Keratinocyte (primary cell): Measurements from ENCODE around the gene ACTN4. TPM values are rescaled to one million over a fixed set of nuclear protein-coding genes. Genes with fewer than 3 reads are reported as not detected.

Source experiments
- DNase-seq: peaks from one replicate; pipeline ENCODE4 v3.0.0-alpha.2; 2011; ENCODE audit warnings: low read depth, missing footprints, low spot score
- FAIRE-seq: peaks from 2 replicates; lab custom pipeline; 2011; peaks lifted over from hg19 to GRCh38; lab: Jason Lieb, UNC
- H2AFZ ChIP-seq: 2 replicates; pipeline ENCODE4 v1.6.0; 2012; ENCODE audit warnings: low read length, control low read depth, inconsistent platforms; ENCODE audit not compliant: control insufficient read depth
- H3K27ac ChIP-seq: 2 replicates; pipeline ENCODE4 v1.5.1; 2011; ENCODE audit warnings: low read length; ENCODE audit not compliant: control insufficient read depth, insufficient read depth
- H3K27me3 ChIP-seq: 3 replicates; pipeline ENCODE4 v1.6.0; 2011; ENCODE audit warnings: low read length; ENCODE audit not compliant: control insufficient read depth, insufficient read depth; ENCODE audit errors: extremely low read depth
- H3K36me3 ChIP-seq, 2 experiments: 2 replicates in 1 of 2; 3 replicates in 1 of 2; pipeline ENCODE4 v1.5.1; 2011; ENCODE audit warnings: low read length in 2 of 2, mild to moderate bottlenecking in 1 of 2; ENCODE audit not compliant: control insufficient read depth in 2 of 2, insufficient read depth in 2 of 2; ENCODE audit errors: extremely low read depth in 1 of 2
- H3K4me1 ChIP-seq: 3 replicates; pipeline ENCODE4 v1.5.1; 2011; ENCODE audit warnings: low read length; ENCODE audit not compliant: control insufficient read depth, insufficient read depth; ENCODE audit errors: extremely low read depth
- H3K4me2 ChIP-seq: 3 replicates; pipeline ENCODE4 v1.6.0; 2011; ENCODE audit warnings: low read depth, low read length; ENCODE audit not compliant: control insufficient read depth, insufficient read depth; ENCODE audit errors: extremely low read depth
- H3K4me3 ChIP-seq, 3 experiments: fragments of 200-600 bp in 1 of 3; sonication (generic) in 1 of 3; 2 replicates in 2 of 3; 3 replicates in 1 of 3; pipeline ENCODE4 v1.5.1; 2011 to 2016; ENCODE audit warnings: low read length in 3 of 3, mild to moderate bottlenecking in 3 of 3, control low read depth in 2 of 3, inconsistent platforms in 1 of 3, low read depth in 1 of 3, mixed read lengths in 1 of 3, mixed run types in 1 of 3, moderate library complexity in 1 of 3; ENCODE audit not compliant: control insufficient read depth in 2 of 3, insufficient read depth in 2 of 3; ENCODE audit errors: extremely low read depth in 1 of 3
- H3K79me2 ChIP-seq: 2 replicates; pipeline ENCODE4 v1.6.0; 2012; ENCODE audit warnings: low read length; ENCODE audit not compliant: control insufficient read depth, insufficient read depth
- H3K9ac ChIP-seq: 3 replicates; pipeline ENCODE4 v1.6.0; 2011; ENCODE audit warnings: low read length; ENCODE audit not compliant: control insufficient read depth, insufficient read depth; ENCODE audit errors: extremely low read depth
- H3K9me1 ChIP-seq: 3 replicates; pipeline ENCODE4 v1.6.0; 2011; ENCODE audit warnings: low read length; ENCODE audit not compliant: control insufficient read depth, insufficient read depth; ENCODE audit errors: extremely low read depth
- H3K9me3 ChIP-seq: 2 replicates; pipeline ENCODE4 v1.5.1; 2012; ENCODE audit warnings: low read depth, low read length; ENCODE audit not compliant: control insufficient read depth
- H4K20me1 ChIP-seq: 3 replicates; pipeline ENCODE4 v1.6.0; 2011; ENCODE audit warnings: low read length; ENCODE audit not compliant: control insufficient read depth, insufficient read depth; ENCODE audit errors: extremely low read depth
- CTCF ChIP-seq, 3 experiments: IDR thresholded peaks in 1 of 3; conservative IDR thresholded peaks in 1 of 3; optimal IDR thresholded peaks in 1 of 3; 2 replicates in 2 of 3; 3 replicates in 1 of 3; pipeline versions ENCODE3 to v1.5.1; 2011; ENCODE audit warnings: low read length in 3 of 3, mild to moderate bottlenecking in 3 of 3, moderate library complexity in 2 of 3, control low read depth in 1 of 3, inconsistent platforms in 1 of 3; ENCODE audit not compliant: insufficient read depth in 2 of 3; ENCODE audit errors: extremely low read depth in 1 of 3
- EZH2 ChIP-seq: IDR thresholded peaks from one replicate; pipeline ENCODE4 v1.6.1; 2012; ENCODE audit warnings: inconsistent platforms, mild to moderate bottlenecking, low read length, moderate library complexity
- dilution Hi-C: fragments of 300-500 bp; cut with MboI; formaldehyde crosslinking; loops from one replicate; pipeline ENCODE4 v1.7.0; 2020; ENCODE audit warnings: low sequenced_read_pairs; ENCODE audit not compliant: extremely low pct_ligation_motif_present
- polyA plus RNA-seq, 5 experiments: library from polyadenylated mRNA; depleted of rRNA in 3 of 5; stranded (reverse) in 3 of 5; stranded (forward) in 1 of 5; unstranded in 1 of 5; fragments of >200 nt; gene quantifications; 1 replicate in 1 of 5; 2 replicates in 3 of 5; 3 replicates in 1 of 5; pipeline versions ENCODE4 v1.2.1 to v1.2.3, GENCODE V29; 2011 to 2012; ENCODE audit warnings: missing spikeins in 2 of 5, low read depth in 1 of 5, low replicate concordance in 1 of 5

ACTN4 gene
- polyA plus RNA-seq, 1 donor (not counting 4 experiments of a cell fraction or from before 2014, with no cell fraction given), result 463 TPM

DNA sequence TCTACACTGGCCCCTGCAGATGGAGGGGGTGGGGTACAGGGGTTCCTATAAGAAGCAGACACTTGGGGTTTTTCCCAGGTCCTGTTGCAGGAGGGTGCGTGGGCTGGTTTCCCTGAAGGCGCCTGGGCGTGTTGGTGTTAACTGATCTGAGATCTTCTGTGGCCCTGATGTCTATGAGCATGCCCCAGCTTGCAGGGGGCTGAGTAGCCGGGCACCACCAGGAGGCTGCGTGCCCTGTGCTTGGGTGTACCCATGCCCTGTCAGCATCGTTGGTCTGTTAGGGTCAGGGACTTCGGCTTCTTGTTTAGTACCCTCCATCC, 51.5 kb downstream of the ACTN4 start:
- no peaks in the 10 kb centered on the region for H3K9me3 ChIP-seq
- H3K4me3 ChIP-seq, result peak overlapping the region in 1 of 3 experiments; percentile 3
- H2AFZ ChIP-seq, result no peak overlapping the region
- peak overlapping the region; percentile 82 for H3K9ac ChIP-seq
- peak; percentile 88 for FAIRE-seq
- no peaks in the 10 kb centered on the region for H3K9me1 ChIP-seq
- H3K27ac ChIP-seq, result peak overlapping the region; percentile 100
- peaks cover 6% of the 10 kb centered on the region for H4K20me1 ChIP-seq
- no peak for TF ChIP-seq EZH2
- TF ChIP-seq CTCF (optimal IDR thresholded peaks at IDR 0.05 in 1 of 3, IDR thresholded peaks at IDR 0.05 in 1 of 3, conservative IDR thresholded peaks at IDR 0.05 in 1 of 3; ENCODE audit: extremely low read depth in 1 of 3, insufficient read depth in 2 of 3, low read length in 3 of 3), result peak in 1 of 3 experiments; percentile 25
- H3K79me2 ChIP-seq, result peaks cover 98% of the 10 kb centered on the region
- dilution Hi-C loops, result no loop called here
- H3K4me1 ChIP-seq, result peaks cover 54% of the 10 kb centered on the region
- peak; percentile 71 for DNase-seq
- peaks cover 48 to 77% of the 10 kb centered on the region in 2 experiments for H3K36me3 ChIP-seq
- H3K4me2 ChIP-seq, result peak overlapping the region; percentile 37
- no peaks in the 10 kb centered on the region for H3K27me3 ChIP-seq

GRCh38 chr19:38699647-38700349, 52.3 kb downstream of the ACTN4 start:
- Histone ChIP-seq H4K20me1 (peaks cover 6% of the 10 kb centered on the region), H3K36me3 (peaks cover 55 to 81% of the 10 kb centered on the region in 2 experiments), H3K9ac (peak overlapping the region; percentile 82), H3K27me3 (no peaks in the 10 kb centered on the region), H3K27ac (peak overlapping the region; percentile 100), H3K4me1 (peaks cover 46% of the 10 kb centered on the region), H2AFZ (no peak overlapping the region), H3K9me1 (no peaks in the 10 kb centered on the region), H3K4me3 (no peak overlapping the region), H3K4me2 (no peak overlapping the region), H3K9me3 (no peaks in the 10 kb centered on the region), H3K79me2 (peaks cover 98% of the 10 kb centered on the region)
- no peak for FAIRE-seq
- dilution Hi-C loops, result no loop called here
- DNase-seq, result no peak
- TF ChIP-seq CTCF (optimal IDR thresholded peaks at IDR 0.05 in 1 of 3, IDR thresholded peaks at IDR 0.05 in 1 of 3, conservative IDR thresholded peaks at IDR 0.05 in 1 of 3; ENCODE audit: extremely low read depth in 1 of 3, insufficient read depth in 2 of 3, low read length in 3 of 3) (no peak), EZH2 (no peak)
